SK-N-SH (cell line): Measurements from ENCODE around the gene FGF13. TPM values are rescaled to one million over a fixed set of nuclear protein-coding genes. Genes with fewer than 3 reads are reported as not detected.

ENCODE experiments used
- CTCF ChIA-PET: fragments of 300-600, 350-600 bp; formaldehyde crosslinking; extraction: SDS; loops from one replicate; lab custom pipeline; 2021; lab: Yijun Ruan, JAX
- POLR2A ChIA-PET: fragments of 350-600 bp; sonication (Branson Sonifier 250); formaldehyde crosslinking; extraction: SDS; loops from one replicate; lab custom pipeline; 2020; ENCODE audit warnings: antibody characterized with exemption, inconsistent platforms; lab: Yijun Ruan, JAX
- DNase-seq: peaks from one replicate; pipeline ENCODE4 v3.0.0; 2012
- H2AFZ ChIP-seq: fragments of 200-600 bp; sonication (generic); 2 replicates; pipeline ENCODE4 v1.8.1; 2016; ENCODE audit warnings: antibody characterized with exemption, mild to moderate bottlenecking, low read depth
- H3F3A ChIP-seq: fragments of 200-600 bp; sonication (generic); replicated peaks from 2 replicates; pipeline ENCODE3; 2016; ENCODE audit warnings: antibody characterized with exemption, mild to moderate bottlenecking; ENCODE audit not compliant: insufficient read depth
- H3K27ac ChIP-seq, 2 experiments: fragments of 200-500 bp in 1 of 2; fragments of 200-600 bp in 1 of 2; sonication (Bioruptor generic) in 1 of 2; sonication (generic), shearing (Covaris generic) in 1 of 2; 2 replicates each; pipeline versions ENCODE4 v1.5.1 to v1.6.1; 2014 to 2016; ENCODE audit warnings: low read depth in 2 of 2, inconsistent platforms in 1 of 2, low read length in 1 of 2, mild to moderate bottlenecking in 1 of 2, mixed read lengths in 1 of 2
- H3K27me3 ChIP-seq: fragments of 200-600 bp; sonication (generic), shearing (Covaris generic); 2 replicates; pipeline ENCODE4 v1.6.1; 2016; ENCODE audit warnings: mixed run types; ENCODE audit not compliant: insufficient read depth
- H3K36me3 ChIP-seq, 2 experiments: fragments of 200-500 bp in 1 of 2; fragments of 200-600 bp in 1 of 2; sonication (Bioruptor generic) in 1 of 2; sonication (generic) in 1 of 2; replicated peaks in 1 of 2; 2 replicates each; pipeline versions ENCODE3 to v1.5.1; 2014 to 2016; ENCODE audit warnings: low read length in 1 of 2, mild to moderate bottlenecking in 1 of 2; ENCODE audit not compliant: insufficient read depth in 2 of 2, control insufficient read depth in 1 of 2
- H3K4me1 ChIP-seq, 2 experiments: fragments of 200-500 bp in 1 of 2; fragments of 200-600 bp in 1 of 2; sonication (Bioruptor generic) in 1 of 2; sonication (generic), shearing (Covaris generic) in 1 of 2; 2 replicates each; pipeline versions ENCODE4 v1.5.1 to v1.6.1; 2014 to 2016; ENCODE audit warnings: low read depth in 1 of 2, low read length in 1 of 2, mixed run types in 1 of 2; ENCODE audit not compliant: insufficient read depth in 2 of 2, control insufficient read depth in 1 of 2
- H3K4me2 ChIP-seq: fragments of 200-600 bp; sonication (generic), shearing (Covaris generic); 2 replicates; pipeline ENCODE4 v1.6.1; 2017; ENCODE audit warnings: mixed run types
- H3K4me3 ChIP-seq, 2 experiments: fragments of 200-500 bp in 1 of 2; fragments of 200-600 bp in 1 of 2; sonication (Bioruptor generic) in 1 of 2; sonication (generic), shearing (Covaris generic) in 1 of 2; 2 replicates each; pipeline versions ENCODE4 v1.5.1 to v1.8.1; 2014 to 2016; ENCODE audit warnings: low read depth in 2 of 2, inconsistent platforms in 1 of 2, low read length in 1 of 2, mild to moderate bottlenecking in 1 of 2, mixed read lengths in 1 of 2, moderate library complexity in 1 of 2
- H3K79me2 ChIP-seq: fragments of 200-600 bp; sonication (generic); 2 replicates; pipeline ENCODE4 v1.8.1; 2017; ENCODE audit warnings: mild to moderate bottlenecking; ENCODE audit not compliant: insufficient read depth
- H3K9ac ChIP-seq: fragments of 200-600 bp; sonication (generic); 2 replicates; pipeline ENCODE4 v1.6.1; 2017; ENCODE audit warnings: mixed run types
- H3K9me2 ChIP-seq: fragments of 200-600 bp; sonication (generic); 2 replicates; pipeline ENCODE4 v1.6.1; 2017; ENCODE audit warnings: mixed run types
- H3K9me3 ChIP-seq: fragments of 200-600 bp; sonication (generic); 2 replicates; pipeline ENCODE4 v1.6.1; 2017; ENCODE audit warnings: mixed run types, mild to moderate bottlenecking, moderate library complexity
- H4K20me1 ChIP-seq: fragments of 200-600 bp; sonication (generic); 2 replicates; pipeline ENCODE4 v1.6.1; 2017; ENCODE audit warnings: mild to moderate bottlenecking, mixed run types; ENCODE audit not compliant: insufficient read depth
- ELF1 ChIP-seq: IDR thresholded peaks from 2 replicates; pipeline ENCODE4 v1.4.0; 2012
- EZH2phosphoT487 ChIP-seq: fragments of 200-600 bp; sonication (generic); IDR thresholded peaks from 2 replicates; pipeline ENCODE4 v1.6.1; 2017; ENCODE audit warnings: low read depth, mixed run types, mild to moderate bottlenecking, antibody characterized with exemption, moderate library complexity, borderline replicate concordance
- FOSL2 ChIP-seq: IDR thresholded peaks from 2 replicates; pipeline ENCODE4 v1.4.0; 2012; ENCODE audit warnings: low read depth, mild to moderate bottlenecking, moderate library complexity, borderline replicate concordance
- FOXJ3 ChIP-seq: sonication (generic); formaldehyde crosslinking; IDR thresholded peaks from 2 replicates; pipeline ENCODE4 v1.5.1; 2020; ENCODE audit warnings: mild to moderate bottlenecking, missing genetic modification reagents
- GABPA ChIP-seq: IDR thresholded peaks from 2 replicates; pipeline ENCODE4 v1.4.0; 2012; ENCODE audit warnings: low read depth, mild to moderate bottlenecking
- GATA2 ChIP-seq: sonication (generic); formaldehyde crosslinking; IDR thresholded peaks from 2 replicates; pipeline ENCODE4 v1.5.0; 2020; ENCODE audit warnings: mild to moderate bottlenecking, missing genetic modification reagents
- JUND ChIP-seq: IDR thresholded peaks from 2 replicates; pipeline ENCODE4 v1.4.0; 2012
- MEF2A ChIP-seq: IDR thresholded peaks from 2 replicates; pipeline ENCODE4 v1.4.0; 2012; ENCODE audit warnings: low read depth, borderline replicate concordance
- NFIC ChIP-seq: IDR thresholded peaks from 2 replicates; pipeline ENCODE4 v1.4.0; 2012; ENCODE audit warnings: borderline replicate concordance
- PBX3 ChIP-seq: IDR thresholded peaks from 2 replicates; pipeline ENCODE4; 2012
- POLR2AphosphoS5 ChIP-seq: IDR thresholded peaks from 2 replicates; pipeline ENCODE4 v1.6.1; 2012; ENCODE audit warnings: low read depth, low read length
- RAD21 ChIP-seq: IDR thresholded peaks from 2 replicates; pipeline ENCODE4 v1.6.1; 2012; ENCODE audit warnings: mild to moderate bottlenecking, low read length
- RCOR1 ChIP-seq: fragments of 150-350 bp; IDR thresholded peaks from 2 replicates; pipeline ENCODE4 v1.6.1; 2017; ENCODE audit warnings: antibody characterized with exemption, low read length
- TAF1 ChIP-seq: IDR thresholded peaks from 2 replicates; pipeline ENCODE4 v1.6.1; 2012; ENCODE audit warnings: low read depth, mild to moderate bottlenecking, low read length, moderate library complexity, borderline replicate concordance
- TCF12 ChIP-seq: IDR thresholded peaks from 2 replicates; pipeline ENCODE4 v1.4.0; 2012
- TEAD4 ChIP-seq: IDR thresholded peaks from 2 replicates; pipeline ENCODE4 v1.4.0; 2012; ENCODE audit warnings: mild to moderate bottlenecking, borderline replicate concordance; ENCODE audit not compliant: insufficient read depth
- USF2 ChIP-seq: fragments of 150-350 bp; IDR thresholded peaks from 2 replicates; pipeline ENCODE4 v1.6.1; 2017; ENCODE audit warnings: antibody characterized with exemption, low read length, low read depth, borderline replicate concordance
- YY1 ChIP-seq: IDR thresholded peaks from 2 replicates; pipeline ENCODE4 v1.4.0; 2012; ENCODE audit warnings: low read depth, mild to moderate bottlenecking
- WGBS: methylation state at CpG from one replicate; pipeline ENCODE4 v1.1.6; 2017; ENCODE audit warnings: low lambda C conversion rate; 5-methylcytosine and 5-hydroxymethylcytosine counted together
- polyA plus RNA-seq, 3 experiments: library from polyadenylated mRNA; depleted of rRNA; stranded (reverse); fragments of >200 nt; gene quantifications; 2 replicates each; pipeline ENCODE4 v1.2.3, GENCODE V29; 2012

The FGF13 gene
- polyA plus RNA-seq, 1 of the 3 experiments (the other 2 are of a cell fraction), result 0.12 TPM

- no peak overlapping the region for H3K4me2 ChIP-seq
- no peak overlapping the region for H2AFZ ChIP-seq
- H3K27me3 ChIP-seq, result no peaks in the 10 kb centered on the region
- H3K4me3 ChIP-seq, result no peak overlapping the region
- no peaks in the 10 kb centered on the region for H3F3A ChIP-seq
- CTCF ChIA-PET, result interaction anchor here (3.1 kb wide), 1 partner anchor 9 kb away, joined by 10 read pairs; no protein-coding TSS in a partner anchor
- H3K27ac ChIP-seq, result no peak overlapping the region
- no peaks in the 10 kb centered on the region for H4K20me1 ChIP-seq
- no peaks in the 10 kb centered on the region for H3K36me3 ChIP-seq
- no peak overlapping the region for H3K9ac ChIP-seq
- TF ChIP-seq RAD21 (no peak), GABPA (no peak), FOSL2 (no peak), RCOR1 (no peak), MEF2A (no peak), NFIC (no peak), GATA2 (CRISPR knock-in tag) (no peak), PBX3 (no peak), TAF1 (no peak), EZH2phosphoT487 (no peak), ELF1 (no peak), TCF12 (no peak), JUND (no peak), FOXJ3 (no peak)
- TF ChIP-seq, all 33 proteins: peak for 0
- POLR2A ChIA-PET, result no interaction called here
- Histone ChIP-seq H3K79me2 (no peaks in the 10 kb centered on the region), H3K9me2 (no peaks in the 10 kb centered on the region), H3K9me3 (no peaks in the 10 kb centered on the region), H3K4me1 (no peaks in the 10 kb centered on the region)
- no peak for DNase-seq
- WGBS, result 0% methylated on average over 1 of the region's 2 CpGs
These were observed 44.7 kb upstream of the FGF13 start for GRCh38 chrX:138756234-138756633.

- Histone ChIP-seq H3F3A (no peaks in the 10 kb centered on the region), H3K9ac (no peak overlapping the region), H3K9me2 (no peaks in the 10 kb centered on the region), H3K4me3 (no peak overlapping the region), H3K27ac (no peak overlapping the region), H3K4me1 (no peaks in the 10 kb centered on the region), H3K9me3 (no peaks in the 10 kb centered on the region), H2AFZ (no peak overlapping the region), H3K4me2 (no peak overlapping the region), H3K36me3 (no peaks in the 10 kb centered on the region), H3K79me2 (no peaks in the 10 kb centered on the region), H4K20me1 (no peaks in the 10 kb centered on the region), H3K27me3 (no peaks in the 10 kb centered on the region)
- ChIA-PET CTCF (no interaction called here), POLR2A (no interaction called here)
- DNase-seq, result no peak
- 0% methylated on average over 2 of the region's 2 CpGs for WGBS
- TF ChIP-seq POLR2AphosphoS5 (no peak), YY1 (no peak), USF2 (no peak), TEAD4 (no peak), FOSL2 (no peak)
These were observed 43.3 kb upstream of the FGF13 start for GRCh38 chrX:138754861-138755260.
